H1 (cell line): ENCODE data around the gene SIMC1.

Experiments
- CBX5 ChIP-seq: fragments of 300-800, 300-1000 bp; sonication (generic); IDR thresholded peaks from 2 replicates; pipeline ENCODE4 v1.7.1; 2016; ENCODE audit warnings: antibody characterized with exemption, low read length, low read depth
- CEBPB ChIP-seq: IDR thresholded peaks from 2 replicates; pipeline ENCODE4 v1.6.1; 2012; ENCODE audit warnings: low read depth, low read length
- CHD2 ChIP-seq: IDR thresholded peaks from 2 replicates; pipeline ENCODE4 v1.6.1; 2012; ENCODE audit warnings: low read length, improper control_type of control experiment
- EP300 ChIP-seq, 2 experiments: IDR thresholded peaks; 1 replicate in 1 of 2; 2 replicates in 1 of 2; pipeline ENCODE4 v1.6.1; 2011 to 2012; ENCODE audit warnings: low read depth in 2 of 2, low read length in 2 of 2, mild to moderate bottlenecking in 2 of 2, borderline replicate concordance in 1 of 2, inconsistent platforms in 1 of 2, moderate library complexity in 1 of 2
- EZH2 ChIP-seq: fragments of 200-600 bp; sonication (generic); IDR thresholded peaks from 2 replicates; pipeline ENCODE4 v1.7.1; 2012; ENCODE audit warnings: low read depth, mild to moderate bottlenecking, moderate library complexity, low read length, inconsistent platforms; ENCODE audit not compliant: severe bottlenecking
- GABPA ChIP-seq: IDR thresholded peaks from 2 replicates; pipeline ENCODE4 v1.6.1; 2011; ENCODE audit warnings: mild to moderate bottlenecking, low read length, moderate library complexity, borderline replicate concordance; ENCODE audit not compliant: insufficient read depth
- JUN ChIP-seq: IDR thresholded peaks from 2 replicates; pipeline ENCODE4 v1.6.1; 2011; ENCODE audit warnings: low read depth, mild to moderate bottlenecking, improper control_type of control experiment, low read length
- NANOG ChIP-seq: IDR thresholded peaks from 2 replicates; pipeline ENCODE4 v1.6.1; 2011; ENCODE audit warnings: low read length, low read depth, mild to moderate bottlenecking, inconsistent platforms; ENCODE audit not compliant: insufficient read depth, poor library complexity, severe bottlenecking
- NRF1 ChIP-seq: IDR thresholded peaks from 2 replicates; pipeline ENCODE4 v1.6.1; 2011; ENCODE audit warnings: mild to moderate bottlenecking, low read depth, low read length, improper control_type of control experiment
- POLR2A ChIP-seq, 2 experiments: IDR thresholded peaks; 1 replicate in 1 of 2; 2 replicates in 1 of 2; pipeline ENCODE4 v1.6.1; 2011; ENCODE audit warnings: low read depth in 2 of 2, low read length in 2 of 2, mild to moderate bottlenecking in 2 of 2; ENCODE audit errors: control extremely low read depth in 1 of 2
- SIN3A ChIP-seq, 2 experiments: IDR thresholded peaks in 1 of 2; conservative IDR thresholded peaks in 1 of 2; 2 replicates each; pipeline ENCODE4 v1.6.1; 2011 to 2012; ENCODE audit warnings: low read length in 2 of 2, improper control_type of control experiment in 1 of 2, low read depth in 1 of 2, mild to moderate bottlenecking in 1 of 2
- TAF1 ChIP-seq: IDR thresholded peaks from 2 replicates; pipeline ENCODE4 v1.6.1; 2011; ENCODE audit warnings: mild to moderate bottlenecking, low read depth, low read length
- TF ChIP-seq, protein P1 (sequence below), 3 experiments: IDR thresholded peaks; 1 replicate in 2 of 3; 2 replicates in 1 of 3; pipeline versions ENCODE4 v1.5.1 to v1.6.1; 2011; ENCODE audit warnings: low read length in 3 of 3, mild to moderate bottlenecking in 3 of 3, inconsistent platforms in 2 of 3, low read depth in 1 of 3, moderate library complexity in 1 of 3; ENCODE audit not compliant: insufficient read depth in 1 of 3; ENCODE audit errors: control extremely low read depth in 1 of 3

DNA sequence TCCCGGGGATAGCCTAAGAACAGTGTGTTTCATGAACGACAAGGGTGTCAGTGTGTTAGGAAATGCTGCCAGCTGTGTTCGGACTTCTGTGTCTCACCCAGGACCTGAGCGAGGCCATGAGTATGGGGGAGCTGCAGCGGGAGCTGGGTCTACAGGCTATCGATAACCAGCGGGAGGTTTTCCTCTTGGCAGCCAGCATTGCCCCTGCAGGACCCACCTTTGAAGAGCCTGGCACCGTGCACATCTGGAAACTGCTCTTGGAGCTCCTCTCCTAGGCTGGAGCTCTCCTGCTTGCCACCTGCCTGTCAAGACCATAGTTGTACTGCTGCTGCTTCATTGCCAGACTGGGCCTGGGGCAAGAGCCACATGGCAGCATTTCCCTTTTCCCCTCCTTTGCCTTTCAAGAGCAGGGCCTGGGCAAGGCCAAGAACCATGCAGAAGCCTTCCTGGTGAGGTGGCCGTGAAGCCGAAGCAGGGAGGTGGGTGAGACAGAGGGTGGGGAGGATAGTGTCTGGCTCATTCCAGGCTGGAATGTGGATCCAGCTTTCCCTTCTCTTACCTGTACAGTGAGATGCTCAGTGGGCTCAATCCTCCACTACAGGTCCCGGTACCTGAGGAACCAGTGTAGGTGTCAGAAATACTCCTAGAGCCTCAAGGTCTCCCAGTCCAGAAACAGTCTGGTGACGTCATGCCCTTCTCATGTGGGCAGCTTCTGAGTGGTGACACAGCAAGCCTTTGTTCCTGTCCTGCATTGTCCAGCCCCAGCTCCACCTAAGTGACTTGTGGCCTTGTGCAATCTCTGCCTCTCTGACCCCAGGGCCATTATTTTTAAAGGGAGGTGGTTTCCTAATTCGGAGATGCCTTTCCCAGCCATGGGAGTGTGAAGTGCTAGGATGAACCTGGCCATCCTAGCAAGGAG lies 133.7 kb downstream of the SIMC1 start:
- TF ChIP-seq EP300 (IDR thresholded peaks at IDR 0.05; ENCODE audit: borderline replicate concordance in 1 of 2, low read depth in 2 of 2, low read length in 2 of 2) (no peak), EZH2 (no peak), GABPA (no peak), SIN3A (conservative IDR thresholded peaks at IDR 0.05 in 1 of 2, IDR thresholded peaks at IDR 0.05 in 1 of 2; ENCODE audit: low read depth in 1 of 2, low read length in 2 of 2) (no peak), NANOG (no peak), CBX5 (no peak), TAF1 (no peak), JUN (no peak), CHD2 (no peak), NRF1 (no peak), POLR2A (IDR thresholded peaks at IDR 0.05; ENCODE audit: control extremely low read depth in 1 of 2, low read depth in 2 of 2, low read length in 2 of 2) (no peak), CEBPB (no peak)
- TF ChIP-seq, protein P1, sequence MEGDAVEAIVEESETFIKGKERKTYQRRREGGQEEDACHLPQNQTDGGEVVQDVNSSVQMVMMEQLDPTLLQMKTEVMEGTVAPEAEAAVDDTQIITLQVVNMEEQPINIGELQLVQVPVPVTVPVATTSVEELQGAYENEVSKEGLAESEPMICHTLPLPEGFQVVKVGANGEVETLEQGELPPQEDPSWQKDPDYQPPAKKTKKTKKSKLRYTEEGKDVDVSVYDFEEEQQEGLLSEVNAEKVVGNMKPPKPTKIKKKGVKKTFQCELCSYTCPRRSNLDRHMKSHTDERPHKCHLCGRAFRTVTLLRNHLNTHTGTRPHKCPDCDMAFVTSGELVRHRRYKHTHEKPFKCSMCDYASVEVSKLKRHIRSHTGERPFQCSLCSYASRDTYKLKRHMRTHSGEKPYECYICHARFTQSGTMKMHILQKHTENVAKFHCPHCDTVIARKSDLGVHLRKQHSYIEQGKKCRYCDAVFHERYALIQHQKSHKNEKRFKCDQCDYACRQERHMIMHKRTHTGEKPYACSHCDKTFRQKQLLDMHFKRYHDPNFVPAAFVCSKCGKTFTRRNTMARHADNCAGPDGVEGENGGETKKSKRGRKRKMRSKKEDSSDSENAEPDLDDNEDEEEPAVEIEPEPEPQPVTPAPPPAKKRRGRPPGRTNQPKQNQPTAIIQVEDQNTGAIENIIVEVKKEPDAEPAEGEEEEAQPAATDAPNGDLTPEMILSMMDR (IDR thresholded peaks at IDR 0.05; ENCODE audit: control extremely low read depth in 1 of 3, insufficient read depth in 1 of 3, low read depth in 1 of 3, low read length in 3 of 3): no peak
